ENCODE measurements around the gene ANKRD28. TPM values are rescaled to one million over a fixed set of nuclear protein-coding genes. Genes with fewer than 3 reads are reported as not detected.

ANKRD28 gene
- total and polyA plus RNA-seq, 2 of the 8 experiments (the other 6 are each of a cell fraction or from before 2014, with no cell fraction given): 39.1 to 61.7 TPM

GRCh38 chr3:15810702-15811101 lies 12.9 kb upstream of the ANKRD28 start (continued):
- TF ChIP-seq SAP30 (IDR thresholded peaks at IDR 0.05; ENCODE audit: insufficient read depth, insufficient replicate concordance, low read length) (no peak), SP2 (IDR thresholded peaks at IDR 0.05; ENCODE audit: low read length) (no peak), YY1 (IDR thresholded peaks at IDR 0.05; ENCODE audit: low read depth, low read length) (no peak), SIN3A (conservative IDR thresholded peaks at IDR 0.05 in 1 of 2, IDR thresholded peaks at IDR 0.05 in 1 of 2; ENCODE audit: low read depth in 1 of 2, low read length in 2 of 2) (no peak), BRCA1 (IDR thresholded peaks at IDR 0.05; ENCODE audit: low read depth, low read length) (no peak), TAF7 (optimal IDR thresholded peaks at IDR 0.05; ENCODE audit: borderline replicate concordance, low read depth, low read length) (no peak)
